ENCODE data around the gene ASS1. TPM values are rescaled to one million over a fixed set of nuclear protein-coding genes. Genes with fewer than 3 reads are reported as not detected.
A peak's percentile ranks its signal among the peaks of the same experiment; 100 is the strongest.

ASS1 gene
- total and polyA plus RNA-seq, 2 of the 13 experiments (the other 11 are each of a cell fraction or from before 2014, with no cell fraction given) = 77.6 to 122 TPM

- TF ChIP-seq ZBED4 (CRISPR knock-in tag; IDR thresholded peaks at IDR 0.05; ENCODE audit: borderline replicate concordance) (peak; percentile 93), SYNCRIP (IDR thresholded peaks at IDR 0.05; ENCODE audit: insufficient read depth, low read depth, low read length) (no peak), DDIT3 (CRISPR knock-in tag; IDR thresholded peaks at IDR 0.05) (no peak), HOXD1 (CRISPR knock-in tag; IDR thresholded peaks at IDR 0.05) (peak; percentile 62; the same call in 1 of the 2 replicates), ZNF672 (CRISPR knock-in tag; IDR thresholded peaks at IDR 0.05) (0 out of 2 replicates have a peak, but pooled peaks have one; percentile 61), THAP7 (CRISPR knock-in tag; IDR thresholded peaks at IDR 0.05) (peak; percentile 88; the same call in 1 of the 2 replicates), ZSCAN22 (CRISPR knock-in tag; IDR thresholded peaks at IDR 0.05) (peak; percentile 69; the same call in 1 of the 2 replicates), HDAC2 (CRISPR knock-in tag; IDR thresholded peaks at IDR 0.05) (peak; percentile 91), ZNF639 (CRISPR knock-in tag; conservative IDR thresholded peaks at IDR 0.05) (0 out of 2 replicates have a peak, but pooled peaks have one; percentile 68), ZBTB43 (CRISPR knock-in tag; conservative IDR thresholded peaks at IDR 0.05) (peak; percentile 85), EHMT2 (IDR thresholded peaks at IDR 0.05; ENCODE audit: borderline replicate concordance, low read depth, low read length) (no peak), DNMT1 (CRISPR knock-in tag; IDR thresholded peaks at IDR 0.05) (no peak), STAT6 (CRISPR knock-in tag; IDR thresholded peaks at IDR 0.05; ENCODE audit: borderline replicate concordance) (no peak), ELK4 (CRISPR knock-in tag; IDR thresholded peaks at IDR 0.05; ENCODE audit: borderline replicate concordance) (no peak), FOXJ3 (CRISPR knock-in tag; IDR thresholded peaks at IDR 0.05; ENCODE audit: borderline replicate concordance) (peak; percentile 23; the same call in 1 of the 2 replicates), EZH2 (conservative IDR thresholded peaks at IDR 0.05; ENCODE audit: low read depth, low read length) (no peak)
Measured at GRCh38 chr9:130450344-130451003, 5.7 kb downstream of the ASS1 start (continued).

All from HepG2 (cell line).